Jurkat, Clone E6-1 (cell line): ENCODE data around the gene POLDIP3.
"Not testable (repeated sequence)": the region's sequence is repeated elsewhere in the genome, so short reads cannot be mapped to it uniquely, and the experiment has no call there.

ENCODE experiments used
- DNase-seq: peaks from one replicate; pipeline ENCODE4 v3.0.0-alpha.2; 2011; ENCODE audit warnings: low read depth, low spot score
- H3K4me3 ChIP-seq: 2 replicates; pipeline ENCODE4 v1.5.1; 2011; ENCODE audit warnings: mild to moderate bottlenecking, low read length, control low read depth, moderate library complexity

POLDIP3 gene

GRCh38 chr22:42571068-42571467 lies 43.6 kb downstream of the POLDIP3 start:
- H3K4me3 ChIP-seq, DNase-seq: not testable (repeated sequence)

- not testable (repeated sequence) for H3K4me3 ChIP-seq, DNase-seq
Measured at GRCh38 chr22:42570580-42570979, 44.1 kb downstream of the POLDIP3 start.

GRCh38 chr22:42567950-42568349 lies 46.7 kb downstream of the POLDIP3 start:
- not testable (repeated sequence) for H3K4me3 ChIP-seq, DNase-seq

- no peak overlapping the region for H3K4me3 ChIP-seq
- no peak for DNase-seq
Measured at GRCh38 chr22:42565956-42566355, 48.7 kb downstream of the POLDIP3 start.

GRCh38 chr22:42564699-42565098 lies 50.0 kb downstream of the POLDIP3 start:
- DNase-seq, result no peak

GRCh38 chr22:42563943-42564342 lies 50.7 kb downstream of the POLDIP3 start:
- DNase-seq, H3K4me3 ChIP-seq: not testable (repeated sequence)

More at GRCh38 chr22:42564699-42565098, 50.0 kb downstream of the POLDIP3 start:
- H3K4me3 ChIP-seq, result no peak overlapping the region

- H3K4me3 ChIP-seq, result no peak overlapping the region
- no peak for DNase-seq
Measured at GRCh38 chr22:42562684-42563083, 52.0 kb downstream of the POLDIP3 start.

GRCh38 chr22:42562279-42562678 lies 52.4 kb downstream of the POLDIP3 start:
- no peak overlapping the region for H3K4me3 ChIP-seq
- DNase-seq, result no peak

GRCh38 chr22:42561856-42562255 lies 52.8 kb downstream of the POLDIP3 start:
- H3K4me3 ChIP-seq, result no peak overlapping the region
- DNase-seq, result no peak

- no peak overlapping the region for H3K4me3 ChIP-seq
- DNase-seq, result no peak
Measured at GRCh38 chr22:42560781-42561180, 53.9 kb downstream of the POLDIP3 start.

GRCh38 chr22:42560381-42560780 lies 54.3 kb downstream of the POLDIP3 start:
- H3K4me3 ChIP-seq, result no peak overlapping the region
- DNase-seq, result no peak

GRCh38 chr22:42553475-42554361 lies 61.0 kb downstream of the POLDIP3 start, which contains the start of gene SERHL2:
Gene SERHL2, plus strand, starts transcription at chr22:42553956. Its CDS starts 65 bp downstream, at chr22:42554021.
- H3K4me3 ChIP-seq, result no peak within 1 kb of the TSS
- peak; percentile 28 for DNase-seq

- not testable (repeated sequence) for H3K4me3 ChIP-seq, DNase-seq
Measured at GRCh38 chr22:42552294-42552647, 62.4 kb downstream of the POLDIP3 start.

- H3K4me3 ChIP-seq, result no peak overlapping the region
- DNase-seq, result no peak
Measured at GRCh38 chr22:42549331-42550060, 65.2 kb downstream of the POLDIP3 start.

- no peak for DNase-seq
- no peak overlapping the region for H3K4me3 ChIP-seq
Measured at GRCh38 chr22:42548597-42549330, 65.9 kb downstream of the POLDIP3 start.

GRCh38 chr22:42548126-42548525 lies 66.6 kb downstream of the POLDIP3 start:
- not testable (repeated sequence) for DNase-seq, H3K4me3 ChIP-seq

GRCh38 chr22:42547562-42547961 lies 67.1 kb downstream of the POLDIP3 start:
- DNase-seq, result no peak
- H3K4me3 ChIP-seq, result no peak overlapping the region

GRCh38 chr22:42544686-42545085 lies 70.0 kb downstream of the POLDIP3 start:
- no peak overlapping the region for H3K4me3 ChIP-seq
- no peak for DNase-seq

- DNase-seq, H3K4me3 ChIP-seq: not testable (repeated sequence)
Measured at GRCh38 chr22:42539236-42539771, 75.4 kb downstream of the POLDIP3 start.
